HFFc6 (cell line): ENCODE measurements around the gene SERTM2. TPM values are rescaled to one million over a fixed set of nuclear protein-coding genes. Genes with fewer than 3 reads are reported as not detected.
"Not testable (repeated sequence)": the region's sequence is repeated elsewhere in the genome, so short reads cannot be mapped to it uniquely, and the experiment has no call there.

Experiments
- DNase-seq: peaks from one replicate; pipeline ENCODE4 v3.0.0-alpha.2; 2018
- H3K27ac Mint-ChIP-seq: 2 replicates; pipeline ENCODE4 v1.8.0; 2020; ENCODE audit warnings: mild to moderate bottlenecking, mixed read lengths
- H3K27me3 Mint-ChIP-seq: 2 replicates; pipeline ENCODE4 v1.8.0; 2021; ENCODE audit warnings: mild to moderate bottlenecking, moderate library complexity, mixed read lengths; ENCODE audit not compliant: insufficient read depth
- H3K36me3 Mint-ChIP-seq: 2 replicates; pipeline ENCODE4 v1.8.0; 2021; ENCODE audit warnings: low read depth, mixed read lengths
- H3K4me1 Mint-ChIP-seq: 2 replicates; pipeline ENCODE4 v1.8.0; 2020; ENCODE audit warnings: low read depth, mixed read lengths
- H3K4me3 Mint-ChIP-seq: 2 replicates; pipeline ENCODE4 v1.8.0; 2020; ENCODE audit warnings: mild to moderate bottlenecking, moderate library complexity, mixed read lengths
- H3K9me3 Mint-ChIP-seq: 2 replicates; pipeline ENCODE4 v1.8.0; 2020; ENCODE audit warnings: mild to moderate bottlenecking, mixed read lengths
- total RNA-seq, 6 experiments: library from RNA; stranded (reverse); fragmentation: NEBNext Ultra II Directional; extraction: Animal tissue kit (Norgen Biotek cat#: 25700); gene quantifications; 2 replicates in 1 of 6; 3 replicates in 5 of 6; pipeline ENCODE4 v1.2.3, GENCODE V29; 2021
- TF ChIP-seq, protein P1 (sequence below): fragments of 200-600 bp; sonication (generic); IDR thresholded peaks from 2 replicates; pipeline ENCODE4 v1.5.0; 2021; ENCODE audit warnings: antibody characterized with exemption, mild to moderate bottlenecking

Gene SERTM2
- total RNA-seq, 6 experiments from 2014 or later = not detected

DNA sequence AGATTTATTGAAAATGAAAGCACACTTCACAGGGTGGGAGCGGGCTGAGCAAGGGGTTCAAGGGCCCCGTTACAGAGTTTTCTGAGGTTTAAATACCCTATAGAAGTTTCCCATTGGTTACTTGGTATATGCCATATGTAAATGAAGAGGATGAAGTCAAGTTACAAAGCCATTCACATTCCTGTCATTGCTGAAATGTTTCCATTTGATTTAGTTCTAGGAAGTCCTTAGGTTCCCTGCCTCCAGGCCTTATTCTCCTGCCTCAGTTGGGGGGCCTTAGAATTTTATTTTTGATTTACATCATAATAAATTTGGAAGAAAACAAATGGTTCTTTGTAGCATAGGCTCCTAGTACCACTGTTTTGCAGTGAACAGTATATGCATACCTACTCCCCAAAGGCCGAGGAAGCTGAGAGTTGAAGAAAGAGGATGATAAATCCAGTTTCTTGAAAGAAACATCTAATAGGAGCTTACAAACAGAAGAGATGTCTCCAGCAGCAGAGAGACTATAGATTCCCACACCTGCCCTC is 31.8 kb downstream of the SERTM2 start:
- Mint-ChIP-seq H3K4me3 (no peak overlapping the region), H3K36me3 (no peaks in the 10 kb centered on the region), H3K27me3 (no peaks in the 10 kb centered on the region), H3K27ac (no peak overlapping the region), H3K9me3 (no peaks in the 10 kb centered on the region; the same call in 1 of the 2 replicates), H3K4me1 (no peaks in the 10 kb centered on the region)
- no peak for DNase-seq
- TF ChIP-seq, protein P1, sequence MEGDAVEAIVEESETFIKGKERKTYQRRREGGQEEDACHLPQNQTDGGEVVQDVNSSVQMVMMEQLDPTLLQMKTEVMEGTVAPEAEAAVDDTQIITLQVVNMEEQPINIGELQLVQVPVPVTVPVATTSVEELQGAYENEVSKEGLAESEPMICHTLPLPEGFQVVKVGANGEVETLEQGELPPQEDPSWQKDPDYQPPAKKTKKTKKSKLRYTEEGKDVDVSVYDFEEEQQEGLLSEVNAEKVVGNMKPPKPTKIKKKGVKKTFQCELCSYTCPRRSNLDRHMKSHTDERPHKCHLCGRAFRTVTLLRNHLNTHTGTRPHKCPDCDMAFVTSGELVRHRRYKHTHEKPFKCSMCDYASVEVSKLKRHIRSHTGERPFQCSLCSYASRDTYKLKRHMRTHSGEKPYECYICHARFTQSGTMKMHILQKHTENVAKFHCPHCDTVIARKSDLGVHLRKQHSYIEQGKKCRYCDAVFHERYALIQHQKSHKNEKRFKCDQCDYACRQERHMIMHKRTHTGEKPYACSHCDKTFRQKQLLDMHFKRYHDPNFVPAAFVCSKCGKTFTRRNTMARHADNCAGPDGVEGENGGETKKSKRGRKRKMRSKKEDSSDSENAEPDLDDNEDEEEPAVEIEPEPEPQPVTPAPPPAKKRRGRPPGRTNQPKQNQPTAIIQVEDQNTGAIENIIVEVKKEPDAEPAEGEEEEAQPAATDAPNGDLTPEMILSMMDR = no peak

DNA sequence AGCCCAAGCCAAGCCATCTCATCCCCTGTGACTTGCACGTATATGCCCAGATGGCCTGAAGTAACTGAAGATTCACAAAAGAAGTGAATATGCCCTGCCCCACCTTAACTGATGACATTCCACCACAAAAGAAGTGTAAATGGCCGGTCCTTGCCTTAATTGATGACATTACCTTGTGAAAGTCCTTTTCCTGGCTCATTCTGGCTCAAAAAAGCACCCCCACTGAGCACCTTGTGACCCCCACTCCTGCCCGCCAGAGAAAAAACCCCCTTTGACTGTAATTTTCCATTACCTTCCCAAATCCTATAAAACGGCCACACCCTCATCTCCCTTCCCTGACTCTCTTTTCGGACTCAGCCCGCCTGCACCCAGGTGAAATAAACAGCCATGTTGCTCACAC is 37.8 kb downstream of the SERTM2 start:
- not testable (repeated sequence) for H3K4me1 Mint-ChIP-seq, H3K27ac Mint-ChIP-seq, H3K9me3 Mint-ChIP-seq, H3K27me3 Mint-ChIP-seq, H3K36me3 Mint-ChIP-seq, H3K4me3 Mint-ChIP-seq, DNase-seq

DNA sequence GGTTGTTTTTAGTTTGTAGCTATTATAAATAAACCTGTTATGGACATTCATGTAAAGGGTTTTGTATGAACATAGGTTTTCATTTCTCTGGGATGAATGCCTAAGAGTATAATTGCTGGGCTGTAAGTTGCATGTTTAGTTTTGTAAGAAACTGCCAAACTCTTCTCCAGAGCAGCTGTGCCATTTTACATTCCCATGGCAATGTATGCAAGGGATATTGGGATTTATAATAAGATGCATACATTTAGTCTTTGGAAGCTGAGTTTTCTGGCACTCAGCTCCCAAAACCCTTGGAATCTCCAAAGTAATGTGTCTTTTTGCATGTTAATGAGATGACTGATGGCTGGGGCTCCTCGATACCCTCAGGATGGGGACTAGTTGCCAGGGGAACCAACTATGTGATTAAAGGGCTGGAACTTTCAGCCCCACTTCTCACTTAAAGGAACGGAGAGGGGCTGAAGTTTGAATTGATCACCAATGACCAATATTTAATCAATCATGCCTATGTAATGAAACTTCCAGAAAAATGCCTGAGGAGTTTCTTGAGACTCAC is 44.0 kb downstream of the SERTM2 start:
- Mint-ChIP-seq H3K4me1 (no peaks in the 10 kb centered on the region), H3K27me3 (no peaks in the 10 kb centered on the region), H3K27ac (no peak overlapping the region), H3K4me3 (no peak overlapping the region), H3K36me3 (no peaks in the 10 kb centered on the region), H3K9me3 (0 out of 2 replicates have a peak, but pooled peaks cover 5% of the 10 kb centered on the region)
- TF ChIP-seq, protein P1 = no peak
- no peak for DNase-seq

DNA sequence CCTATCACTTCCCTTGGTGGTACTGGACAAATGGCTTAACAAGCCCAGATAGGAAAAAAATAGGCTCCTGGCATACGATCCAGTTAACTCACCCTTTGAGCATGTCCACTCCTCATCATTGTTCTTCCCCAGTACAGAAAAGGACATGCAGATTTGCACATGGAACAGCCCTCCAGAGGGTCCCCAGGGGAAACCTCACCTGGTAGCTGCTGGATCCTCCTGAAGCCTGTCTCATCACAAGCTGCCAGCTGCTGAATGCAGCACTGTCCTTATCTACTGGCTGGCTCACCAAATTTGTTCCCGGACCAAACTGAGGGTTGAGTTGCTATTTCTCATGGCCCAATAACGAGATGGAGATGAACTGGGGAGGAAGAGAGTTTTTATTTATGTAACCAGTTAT is 49.4 kb downstream of the SERTM2 start:
- H3K36me3 Mint-ChIP-seq = no peaks in the 10 kb centered on the region
- no peaks in the 10 kb centered on the region for H3K27me3 Mint-ChIP-seq
- no peaks in the 10 kb centered on the region for H3K4me1 Mint-ChIP-seq
- DNase-seq = no peak
- no peak overlapping the region for H3K4me3 Mint-ChIP-seq
- TF ChIP-seq, protein P1 = no peak
- no peak overlapping the region for H3K27ac Mint-ChIP-seq
- H3K9me3 Mint-ChIP-seq = peaks cover 4% of the 10 kb centered on the region; the same call in 1 of the 2 replicates

DNA sequence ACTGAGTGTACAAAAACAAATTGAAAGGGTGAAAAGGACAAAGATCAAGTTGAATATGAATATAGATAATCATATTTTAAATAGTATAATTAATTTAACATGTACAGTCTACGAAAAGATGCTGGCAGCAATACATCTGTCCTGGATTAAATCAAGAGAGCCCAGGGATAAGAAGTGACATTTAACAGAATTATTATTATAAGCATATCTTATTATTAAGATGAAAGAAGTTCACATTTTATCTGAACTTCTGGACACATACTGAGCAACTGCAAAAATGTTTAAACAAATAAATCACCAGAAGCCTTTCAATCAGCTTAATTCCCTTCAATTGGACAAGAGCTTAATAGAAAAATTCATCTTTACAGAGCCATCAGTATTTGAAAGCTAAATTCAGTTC is 50.4 kb downstream of the SERTM2 start:
- H3K4me3 Mint-ChIP-seq = no peak overlapping the region
- no peaks in the 10 kb centered on the region for H3K36me3 Mint-ChIP-seq
- H3K27ac Mint-ChIP-seq = no peak overlapping the region
- no peaks in the 10 kb centered on the region for H3K4me1 Mint-ChIP-seq
- no peak for DNase-seq
- H3K27me3 Mint-ChIP-seq = no peaks in the 10 kb centered on the region
- H3K9me3 Mint-ChIP-seq = peaks cover 4% of the 10 kb centered on the region; the same call in 1 of the 2 replicates
- TF ChIP-seq, protein P1 = no peak

DNA sequence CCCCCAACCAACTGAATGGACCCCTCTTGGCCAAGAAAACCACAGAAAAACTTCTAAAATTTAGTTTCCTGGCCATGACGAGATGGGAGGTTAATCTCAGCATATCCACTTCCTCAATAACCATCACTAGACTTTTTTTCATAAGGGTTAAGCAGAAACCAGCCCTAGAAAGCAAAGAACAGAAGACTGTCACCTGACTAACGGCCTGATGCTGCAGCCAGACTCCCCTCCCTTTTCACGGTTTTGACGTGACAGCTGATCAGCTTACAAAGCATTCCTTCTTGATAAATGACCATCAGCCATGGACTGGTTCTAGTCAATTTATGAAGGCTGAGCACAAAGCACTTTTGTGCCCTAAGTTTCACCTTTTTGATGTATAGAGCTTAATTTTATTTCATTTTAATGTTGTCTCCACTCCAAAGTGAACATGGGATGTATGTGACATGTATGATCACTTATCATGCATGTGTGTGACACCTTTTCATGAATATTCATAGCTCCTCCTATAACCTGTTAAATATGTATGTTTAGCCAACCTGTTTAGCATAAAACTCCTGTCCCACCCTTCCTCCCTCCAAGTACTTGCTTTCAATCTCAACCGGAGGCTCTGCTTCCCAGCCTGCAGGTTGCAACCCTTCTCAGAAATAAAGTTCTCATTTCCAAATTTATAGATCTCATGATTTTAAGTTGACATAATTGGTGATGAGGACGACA is 56.3 kb downstream of the SERTM2 start:
- Mint-ChIP-seq H3K27me3 (no peaks in the 10 kb centered on the region; the same call in 1 of the 2 replicates), H3K27ac (no peak overlapping the region), H3K9me3 (peaks cover 4% of the 10 kb centered on the region; the same call in 1 of the 2 replicates), H3K4me3 (no peak overlapping the region), H3K36me3 (no peaks in the 10 kb centered on the region), H3K4me1 (no peaks in the 10 kb centered on the region)
- DNase-seq = no peak
- TF ChIP-seq, protein P1 = no peak
